HTERT RPE-1 (cell line): ENCODE data around the gene CDH8.

Experiments
- in situ Hi-C: fragments of 300-500 bp; cut with MboI; formaldehyde crosslinking; loops from 4 replicates; pipeline ENCODE4 v1.14.3; 2020; ENCODE audit warnings: low sequenced_read_pairs

Gene CDH8

DNA sequence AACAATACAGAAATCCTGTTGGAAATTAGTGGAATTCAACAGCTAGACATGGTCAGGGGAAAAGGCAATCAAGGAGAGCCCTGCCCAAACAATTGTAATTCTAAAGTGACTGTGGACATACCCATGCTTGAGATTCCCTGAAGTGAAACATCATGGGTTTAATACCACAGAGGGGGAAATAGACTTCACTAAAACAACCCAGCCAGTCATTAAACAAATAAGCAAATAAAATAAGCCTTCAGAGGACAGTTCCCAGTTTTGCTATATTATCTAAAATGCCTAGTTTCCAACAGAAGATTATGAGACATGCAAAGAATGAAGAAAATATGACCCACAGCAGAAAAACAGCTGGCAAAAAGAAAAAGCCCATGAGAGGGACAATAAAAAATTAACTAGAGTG is 376.3 kb downstream of the CDH8 start:
- in situ Hi-C loops, result no loop called here

- in situ Hi-C loops, result no loop called here
These were observed 381.3 kb downstream of the CDH8 start for GRCh38 chr16:61654962-61655361.

DNA sequence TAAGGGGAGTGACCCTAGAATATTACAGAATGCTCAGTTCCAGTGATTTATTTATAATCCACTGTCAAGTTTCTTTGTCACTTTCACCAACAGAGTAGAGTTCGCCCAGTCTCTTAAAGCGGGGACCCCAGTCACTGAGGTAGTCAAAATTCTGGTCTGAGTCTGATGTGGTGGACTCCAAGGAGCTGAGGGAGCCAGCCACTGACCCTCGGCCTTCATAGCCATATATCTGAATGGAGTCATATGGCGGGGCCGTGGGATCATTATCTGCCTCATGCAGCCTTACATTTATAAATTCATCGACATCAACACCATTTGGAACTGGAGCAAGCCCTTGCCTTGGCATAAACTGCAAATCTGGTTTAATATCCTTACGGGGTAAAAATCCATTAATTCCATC is 382.7 kb downstream of the CDH8 start:
- in situ Hi-C loops, result no loop called here

GRCh38 chr16:61645561-61645960 is 390.7 kb downstream of the CDH8 start:
- in situ Hi-C loops, result no loop called here

DNA sequence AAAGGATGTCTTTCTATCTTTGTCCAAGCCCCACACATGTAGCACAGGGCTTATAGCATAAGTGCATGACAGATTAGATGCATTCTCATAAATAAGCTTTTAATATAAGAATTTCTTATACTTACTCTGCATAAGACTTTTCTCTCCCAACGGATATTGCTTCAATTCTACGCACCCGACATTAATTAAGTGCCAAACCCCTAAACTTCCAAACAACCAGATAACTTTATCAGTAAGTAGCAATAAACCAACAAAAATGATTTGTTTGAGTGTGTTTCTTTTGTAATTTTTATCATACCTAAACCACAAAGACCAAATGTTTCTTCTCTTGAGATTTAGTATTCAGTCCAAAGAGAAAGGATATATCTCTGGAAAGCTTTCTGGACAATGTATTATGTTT is 391.5 kb downstream of the CDH8 start:
- in situ Hi-C loops, result no loop called here

- in situ Hi-C loops, result no loop called here
These were observed 418.9 kb downstream of the CDH8 start for GRCh38 chr16:61617219-61617783.

DNA sequence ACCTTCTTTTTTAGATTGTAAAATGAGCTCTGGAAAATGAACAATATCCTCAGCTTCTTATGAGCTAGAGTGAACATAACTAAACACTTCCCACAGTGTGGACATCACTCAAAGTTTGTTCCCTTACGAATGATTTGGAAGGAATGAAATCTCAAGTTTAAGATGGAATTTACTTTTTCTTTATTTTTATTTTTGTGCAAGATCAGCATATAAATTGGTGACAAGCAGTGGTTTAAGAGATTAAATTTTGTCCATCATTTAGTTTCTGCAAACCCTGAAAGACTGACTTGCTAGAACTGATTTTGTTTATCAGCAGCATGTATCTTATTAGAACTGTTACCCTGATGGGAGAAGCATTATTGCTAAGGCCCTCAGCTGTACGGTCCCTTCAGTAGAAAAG is 420.1 kb downstream of the CDH8 start:
- in situ Hi-C loops, result no loop called here

DNA sequence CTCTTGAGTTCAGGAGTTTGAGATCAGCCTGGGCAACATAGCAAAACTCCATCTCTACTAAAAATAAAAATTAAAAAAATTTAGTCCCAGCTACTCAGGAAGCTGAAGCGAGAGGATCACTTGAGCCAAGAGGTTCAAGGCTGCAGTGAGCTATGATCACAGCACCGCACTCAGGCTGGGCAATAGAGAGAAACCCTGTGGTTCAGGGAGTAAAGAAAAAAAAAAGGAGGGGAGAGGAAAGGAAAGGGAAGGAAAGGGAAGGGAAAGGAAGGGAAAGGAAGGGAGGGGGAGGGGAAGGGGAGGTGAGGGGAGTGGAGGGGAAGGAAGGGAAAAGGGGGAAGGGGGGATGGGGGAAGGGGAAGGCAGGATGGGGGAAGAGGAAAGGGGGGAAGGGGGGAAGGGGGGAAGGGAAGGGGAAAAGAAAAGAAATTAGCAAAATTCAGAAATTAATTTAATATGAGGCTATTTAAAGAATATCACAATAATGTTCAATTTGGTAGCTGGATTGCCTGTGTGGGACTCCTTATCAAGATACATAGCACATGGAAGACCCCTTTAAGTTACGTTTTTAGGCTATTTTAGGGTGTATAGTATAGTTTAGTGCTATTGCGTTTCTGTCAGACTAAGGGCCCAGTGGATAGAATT is 424.3 kb downstream of the CDH8 start:
- in situ Hi-C loops, result no loop called here

DNA sequence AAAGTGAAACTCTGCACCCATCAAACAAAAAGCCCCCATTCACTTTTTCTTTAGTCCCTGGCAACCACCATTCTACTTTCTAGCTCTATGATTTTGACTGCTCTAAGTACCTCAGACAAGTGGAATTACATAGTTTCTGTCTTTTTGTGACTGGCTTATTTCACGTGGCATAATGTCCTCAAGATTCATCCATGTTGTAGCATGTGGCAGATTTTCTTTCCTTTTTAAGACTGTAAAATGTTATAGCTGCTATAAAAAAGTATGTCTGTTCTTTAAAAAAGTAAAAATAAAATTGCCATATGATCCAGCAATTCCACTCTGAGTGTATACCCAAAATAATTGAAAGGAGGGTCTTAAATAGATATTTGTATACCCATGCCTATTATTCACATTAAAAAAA is 429.7 kb downstream of the CDH8 start:
- in situ Hi-C loops, result no loop called here
